Ovary (tissue), 9 donors: ENCODE results near the gene ARID3C. TPM values are rescaled to one million over a fixed set of nuclear protein-coding genes. Genes with fewer than 3 reads are reported as not detected.

Source experiments
- DNase-seq, 5 donors: peaks; one replicate each; pipeline ENCODE4 v3.0.0-alpha.2; 2019 to 2020
- H3K27ac ChIP-seq, 2 donors: fragments of 200-600 bp; one replicate each; pipeline versions ENCODE4 v1.5.1 to v1.8.0; 2019 to 2022
- H3K27me3 ChIP-seq: fragments of 200-600 bp; one replicate; pipeline ENCODE4 v1.8.0; 2022
- H3K36me3 ChIP-seq: fragments of 200-600 bp; sonication (generic); one replicate; pipeline ENCODE4 v1.5.1; 2019
- H3K4me1 ChIP-seq: one replicate; pipeline ENCODE4 v1.8.1; 2013; ENCODE audit warnings: mild to moderate bottlenecking, moderate library complexity; ENCODE audit not compliant: insufficient read depth
- H3K4me3 ChIP-seq: fragments of 200-600 bp; sonication (generic); one replicate; pipeline ENCODE4 v1.5.1; 2017
- H3K9me3 ChIP-seq, 2 donors: fragments of 200-600 bp in 1 of 2; sonication (generic) in 1 of 2; one replicate each; pipeline versions ENCODE4 v1.5.1 to v1.8.1; 2013 to 2019; ENCODE audit warnings: mild to moderate bottlenecking in 1 of 2, moderate library complexity in 1 of 2
- CTCF ChIP-seq, 3 donors: fragments of 450-650 bp in 2 of 3; fragments of 200-600 bp in 1 of 3; IDR thresholded peaks; one replicate each; pipeline versions ENCODE4 v1.5.1 to v1.8.0; 2016 to 2022; ENCODE audit warnings: antibody characterized with exemption in 3 of 3, mild to moderate bottlenecking in 1 of 3
- EP300 ChIP-seq: sonication (generic); formaldehyde crosslinking; IDR thresholded peaks from one replicate; pipeline ENCODE4 v1.6.1; 2017; ENCODE audit warnings: antibody characterized with exemption
- POLR2A ChIP-seq: fragments of 450-650 bp; IDR thresholded peaks from one replicate; pipeline ENCODE4 v1.6.1; 2017; ENCODE audit warnings: antibody characterized with exemption, mild to moderate bottlenecking, moderate library complexity
- WGBS, 3 donors: extraction: QIAGEN DNeasy Blood & Tissue Kit in 1 of 3; methylation state at CpG; one replicate each; pipeline versions ENCODE4 v1.1.5 to v1.1.7; 2013 to 2017; 5-methylcytosine and 5-hydroxymethylcytosine counted together
- intact Hi-C, 4 donors: fragments of 100-400 bp; cut with DNase I; formaldehyde crosslinking; loops; one replicate each; pipeline versions ENCODE4 v1.11.0 to v1.15.1; 2022 to 2023
- polyA plus RNA-seq, 2 donors: library from polyadenylated mRNA; stranded (reverse); fragments of 200-250 nt in 1 of 2; fragments of 350-450 nt in 1 of 2; fragmentation: Illumina TruSeq in 1 of 2; extraction: RNeasy Lipid Tissue Mini Kit (QIAGEN cat#74804) in 1 of 2; gene quantifications; one replicate each; pipeline ENCODE4 v1.2.3, GENCODE V29; 2013 to 2014
- total RNA-seq, 7 donors: library from RNA; depleted of rRNA in 2 of 7; stranded (reverse); fragments of >200 nt in 2 of 7; fragmentation: NEBNext Ultra II Directional in 3 of 7; extraction: Animal tissue kit (Norgen Biotek cat#: 25700) in 3 of 7; gene quantifications; one replicate each; pipeline versions ENCODE4 v1.1.0 to v1.2.4, GENCODE V29; 2016 to 2023
- donor health status: DM: no; HTN: no; CAD: no; lungs with moderate emphysema.
- donor health status: DM: no; HTN: no; CAD: no.
- donor health status: Bipolar disorder and iron deficiency.
- donor health status: DM: yes; HTN: yes; CAD: no.
- donor health status: DM: no; HTN: no; CAD: no.
- donor health status: DM: yes; HTN: yes; CAD: no.

The ARID3C gene
- total and polyA plus RNA-seq, 9 donors, result 0.07 to 0.40 TPM; not detected in 7

- no peaks in the 10 kb centered on the region for H3K27me3 ChIP-seq
- DNase-seq, result no peak
- H3K27ac ChIP-seq, result no peak overlapping the region
- peaks cover 7% of the 10 kb centered on the region for H3K4me1 ChIP-seq
- no peaks in the 10 kb centered on the region for H3K36me3 ChIP-seq
- intact Hi-C loops, result no loop called here
- WGBS, 3 donors, result 78 to 96% (median 91%) methylated on average over 5 of the region's 5 CpGs
- no peaks in the 10 kb centered on the region for H3K9me3 ChIP-seq
- no peak for TF ChIP-seq CTCF (IDR thresholded peaks at IDR 0.05)
- no peak for TF ChIP-seq EP300
- TF ChIP-seq POLR2A, result no peak
- H3K4me3 ChIP-seq, result no peak overlapping the region
Observed at GRCh38 chr9:34582787-34583186, 46.1 kb downstream of the ARID3C start.

GRCh38 chr9:34581318-34581717, 47.5 kb downstream of the ARID3C start:
- WGBS, 3 donors, result 78 to 86% (median 82%) methylated on average over 3 of the region's 3 CpGs
- no peaks in the 10 kb centered on the region for H3K27me3 ChIP-seq

GRCh38 chr9:34580358-34580757, 48.5 kb downstream of the ARID3C start:
- Histone ChIP-seq H3K9me3 (no peaks in the 10 kb centered on the region), H3K4me3 (no peak overlapping the region), H3K27ac (no peak overlapping the region), H3K27me3 (no peaks in the 10 kb centered on the region), H3K4me1 (peaks cover 10% of the 10 kb centered on the region), H3K36me3 (no peaks in the 10 kb centered on the region)
- TF ChIP-seq CTCF (IDR thresholded peaks at IDR 0.05) (no peak), EP300 (no peak), POLR2A (no peak)
- DNase-seq, result no peak
- intact Hi-C loops, result no loop called here
- 87 to 90% (median 89%) methylated on average over 8 of the region's 8 CpGs for WGBS, 3 donors

More at GRCh38 chr9:34581318-34581717, 47.5 kb downstream of the ARID3C start:
- DNase-seq, result no peak
- Histone ChIP-seq H3K9me3 (no peaks in the 10 kb centered on the region), H3K36me3 (no peaks in the 10 kb centered on the region), H3K27ac (no peak overlapping the region), H3K4me3 (no peak overlapping the region), H3K4me1 (peaks cover 10% of the 10 kb centered on the region)
- intact Hi-C loops, result no loop called here
- TF ChIP-seq CTCF (IDR thresholded peaks at IDR 0.05) (no peak), EP300 (no peak), POLR2A (no peak)

GRCh38 chr9:34579808-34580163, 49.1 kb downstream of the ARID3C start:
- H3K36me3 ChIP-seq, result no peaks in the 10 kb centered on the region
- no peak overlapping the region for H3K4me3 ChIP-seq
- no peak overlapping the region for H3K27ac ChIP-seq
- DNase-seq, result no peak
- 80 to 90% (median 81%) methylated on average over 5 of the region's 5 CpGs for WGBS, 3 donors
- intact Hi-C loops, result no loop called here
- TF ChIP-seq CTCF (IDR thresholded peaks at IDR 0.05) (no peak), POLR2A (no peak), EP300 (no peak)
- H3K9me3 ChIP-seq, result no peaks in the 10 kb centered on the region
- H3K27me3 ChIP-seq, result no peaks in the 10 kb centered on the region
- H3K4me1 ChIP-seq, result peaks cover 10% of the 10 kb centered on the region
